BJ (cell line): Measurements from ENCODE around the gene LRRC2. TPM values are rescaled to one million over a fixed set of nuclear protein-coding genes. Genes with fewer than 3 reads are reported as not detected.

Experiments used
- CTCF ChIA-PET: fragments of 350-600 bp; formaldehyde crosslinking; extraction: SDS; loops from one replicate; lab custom pipeline; 2021; ENCODE audit warnings: antibody characterized with exemption, inconsistent platforms; lab: Yijun Ruan, JAX
- POLR2A ChIA-PET: fragments of 300-600 bp; sonication (Branson Sonifier 250); formaldehyde crosslinking; extraction: SDS; loops from one replicate; lab custom pipeline; 2021; ENCODE audit warnings: antibody characterized with exemption; lab: Charles Lee
- DNase-seq: peaks from one replicate; pipeline ENCODE4 v3.0.0-alpha.2; 2011; ENCODE audit warnings: low read depth
- H3K27me3 ChIP-seq: 2 replicates; pipeline ENCODE4 v1.6.0; 2011; ENCODE audit warnings: low read length; ENCODE audit not compliant: control insufficient read depth, insufficient read depth
- H3K36me3 ChIP-seq: 2 replicates; pipeline ENCODE4 v1.5.1; 2011; ENCODE audit warnings: low read length; ENCODE audit not compliant: control insufficient read depth, insufficient read depth
- H3K4me3 ChIP-seq: 2 replicates; pipeline ENCODE4 v1.5.1; 2011; ENCODE audit warnings: low read depth, mild to moderate bottlenecking, control low read depth, low read length
- polyA plus RNA-seq: library from polyadenylated mRNA; depleted of rRNA; stranded (reverse); fragments of >200 nt; gene quantifications from 2 replicates; pipeline ENCODE4 v1.2.3, GENCODE V29; 2011
- TF ChIP-seq, protein P1 (sequence below): IDR thresholded peaks from 2 replicates; pipeline ENCODE4 v1.5.1; 2011; ENCODE audit warnings: low read depth, mild to moderate bottlenecking, control low read depth, inconsistent platforms, low read length, moderate library complexity; ENCODE audit not compliant: insufficient read depth

The LRRC2 gene
- polyA plus RNA-seq, 1 experiment, result 0.55 TPM

DNA sequence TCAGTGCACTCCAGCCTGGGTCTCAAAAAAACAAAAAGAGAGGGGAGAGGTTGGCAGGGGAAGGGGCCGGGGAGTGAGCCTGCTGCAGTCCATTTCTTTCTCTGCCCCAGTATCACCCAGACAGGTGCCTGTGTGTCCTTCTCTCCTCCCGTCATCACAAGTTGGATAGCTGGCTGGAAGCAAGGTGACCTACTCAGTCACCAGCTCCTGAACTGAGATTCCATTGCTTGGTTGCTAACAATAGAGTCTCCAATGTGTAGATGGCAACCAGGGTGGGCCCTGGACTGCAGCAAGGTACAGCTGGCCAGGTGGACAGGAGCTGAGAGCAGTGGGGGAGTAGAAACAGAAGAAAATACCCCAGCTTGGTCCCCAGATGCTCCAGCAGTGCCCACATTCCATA lies 4.6 kb downstream of the LRRC2 start:
- POLR2A ChIA-PET, result no interaction called here
- H3K36me3 ChIP-seq, result no peaks in the 10 kb centered on the region
- H3K4me3 ChIP-seq, result no peak overlapping the region
- DNase-seq, result no peak
- CTCF ChIA-PET, result interaction anchor here (1.1 to 8.0 kb wide), 5 partner anchors 66 to 285 kb away, joined by 3 to 182 read pairs (median 4); no protein-coding TSS in a partner anchor
- TF ChIP-seq, protein P1, sequence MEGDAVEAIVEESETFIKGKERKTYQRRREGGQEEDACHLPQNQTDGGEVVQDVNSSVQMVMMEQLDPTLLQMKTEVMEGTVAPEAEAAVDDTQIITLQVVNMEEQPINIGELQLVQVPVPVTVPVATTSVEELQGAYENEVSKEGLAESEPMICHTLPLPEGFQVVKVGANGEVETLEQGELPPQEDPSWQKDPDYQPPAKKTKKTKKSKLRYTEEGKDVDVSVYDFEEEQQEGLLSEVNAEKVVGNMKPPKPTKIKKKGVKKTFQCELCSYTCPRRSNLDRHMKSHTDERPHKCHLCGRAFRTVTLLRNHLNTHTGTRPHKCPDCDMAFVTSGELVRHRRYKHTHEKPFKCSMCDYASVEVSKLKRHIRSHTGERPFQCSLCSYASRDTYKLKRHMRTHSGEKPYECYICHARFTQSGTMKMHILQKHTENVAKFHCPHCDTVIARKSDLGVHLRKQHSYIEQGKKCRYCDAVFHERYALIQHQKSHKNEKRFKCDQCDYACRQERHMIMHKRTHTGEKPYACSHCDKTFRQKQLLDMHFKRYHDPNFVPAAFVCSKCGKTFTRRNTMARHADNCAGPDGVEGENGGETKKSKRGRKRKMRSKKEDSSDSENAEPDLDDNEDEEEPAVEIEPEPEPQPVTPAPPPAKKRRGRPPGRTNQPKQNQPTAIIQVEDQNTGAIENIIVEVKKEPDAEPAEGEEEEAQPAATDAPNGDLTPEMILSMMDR, result no peak
- H3K27me3 ChIP-seq, result no peaks in the 10 kb centered on the region

DNA sequence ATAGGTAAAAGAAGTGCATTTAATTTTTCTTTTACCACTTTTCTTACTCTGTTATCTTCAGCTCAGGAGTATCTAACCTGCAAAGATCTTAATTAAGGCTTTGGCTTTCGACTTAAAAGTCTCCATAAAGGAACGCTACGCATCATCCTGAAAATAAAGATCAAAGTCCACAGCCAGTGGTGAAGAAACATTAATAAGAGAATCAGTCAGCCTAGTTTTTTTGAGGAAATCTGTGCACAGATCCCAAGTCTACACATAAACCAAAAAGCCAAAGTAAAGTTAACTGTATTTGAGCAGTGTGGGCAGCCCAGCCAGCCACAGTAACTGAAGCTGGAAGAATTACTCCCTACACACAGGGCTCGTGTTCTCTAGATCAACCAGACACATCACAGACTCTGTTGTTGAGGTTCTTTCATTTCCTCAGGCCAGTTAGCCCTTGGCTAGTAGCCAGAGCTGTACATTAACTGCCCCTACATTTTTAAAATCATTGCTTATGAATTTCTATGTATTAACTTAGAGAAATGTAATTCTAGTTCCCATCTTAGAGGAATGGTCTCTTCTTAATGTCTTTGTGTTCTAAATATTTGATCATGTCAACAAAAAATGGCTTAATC lies 6.9 kb downstream of the LRRC2 start:
- Histone ChIP-seq H3K27me3 (no peaks in the 10 kb centered on the region), H3K4me3 (no peak overlapping the region), H3K36me3 (no peaks in the 10 kb centered on the region)
- DNase-seq, result no peak
- POLR2A ChIA-PET, result no interaction called here
- TF ChIP-seq, protein P1, result no peak
- CTCF ChIA-PET, result interaction anchor here (0.7 to 8.0 kb wide), 11 partner anchors 8 to 85 kb away, joined by 3 to 182 read pairs (median 6); partner anchors contain the start of gene RTP3

DNA sequence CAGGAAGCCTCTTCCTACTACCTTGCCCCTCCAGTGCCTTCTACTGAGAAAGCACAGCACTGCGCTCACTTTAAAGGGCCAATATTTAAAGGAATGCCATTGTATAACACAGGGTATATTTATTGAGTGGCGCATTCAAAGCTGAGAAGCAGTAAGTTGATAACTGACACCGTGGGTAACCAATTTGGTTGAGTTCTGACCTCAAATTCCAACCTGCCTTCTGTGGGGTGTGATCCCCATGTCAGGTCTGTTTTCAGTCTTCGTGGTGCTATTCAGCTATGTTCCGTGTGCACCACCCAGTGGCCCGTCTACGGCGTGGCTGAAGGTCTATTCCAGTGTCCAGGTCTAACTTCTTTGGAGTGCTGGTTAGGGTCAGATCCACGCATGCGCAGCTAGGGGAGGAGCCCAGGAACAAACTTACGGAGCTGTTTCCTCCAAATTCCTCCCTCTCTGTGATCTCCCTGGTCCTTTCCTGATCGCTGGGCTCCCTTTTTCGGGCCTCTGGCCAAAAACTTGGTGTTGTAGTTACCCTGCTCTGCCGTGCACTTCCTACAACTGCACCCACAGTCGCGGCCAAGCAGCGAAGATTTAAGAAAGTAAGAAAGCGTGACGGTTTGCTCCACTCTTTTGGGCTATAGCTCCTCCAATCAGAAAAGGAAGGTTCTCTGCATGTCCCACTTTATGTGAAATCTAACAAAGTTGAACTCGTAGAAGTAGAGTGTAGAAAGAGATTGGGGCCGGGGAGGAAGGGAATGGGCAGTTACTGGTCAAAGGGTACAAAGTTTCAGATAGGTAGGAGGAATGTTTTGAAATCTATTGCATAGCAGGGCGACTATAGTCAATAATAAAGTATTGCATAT lies 7.7 kb downstream of the LRRC2 start:
- no peaks in the 10 kb centered on the region for H3K27me3 ChIP-seq
- TF ChIP-seq, protein P1, result peak; percentile 88
- CTCF ChIA-PET, result interaction anchor here (0.6 to 8.0 kb wide), 33 partner anchors 9 to 479 kb away, joined by 3 to 182 read pairs (median 3); partner anchors contain the start of genes CCR5 and RTP3
- POLR2A ChIA-PET, result interaction anchor here (0.6 kb wide), 1 partner anchor 43 kb away, joined by 10 read pairs; no protein-coding TSS in a partner anchor
- peak overlapping the region; percentile 39 for H3K4me3 ChIP-seq
- DNase-seq, result peak; percentile 67
- no peaks in the 10 kb centered on the region for H3K36me3 ChIP-seq

DNA sequence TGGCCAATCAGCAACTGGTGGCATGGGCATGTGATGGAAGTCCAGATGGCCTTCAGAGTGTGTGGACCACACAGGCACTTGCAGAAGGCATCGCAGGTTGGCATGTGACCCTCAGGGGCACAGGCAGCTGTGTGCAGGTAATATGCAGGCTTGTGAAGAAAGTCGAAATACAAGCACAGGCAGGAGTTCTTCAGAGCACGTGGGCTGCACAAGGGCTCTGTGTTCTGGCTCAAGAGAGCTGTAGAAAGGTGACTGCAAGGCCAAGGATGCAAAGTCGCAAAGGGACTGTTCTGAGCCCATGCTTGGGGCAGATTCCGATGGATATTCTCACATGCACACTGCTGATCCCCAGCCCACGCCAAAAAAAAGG lies 8.3 kb downstream of the LRRC2 start:
- TF ChIP-seq, protein P1, result no peak

DNA sequence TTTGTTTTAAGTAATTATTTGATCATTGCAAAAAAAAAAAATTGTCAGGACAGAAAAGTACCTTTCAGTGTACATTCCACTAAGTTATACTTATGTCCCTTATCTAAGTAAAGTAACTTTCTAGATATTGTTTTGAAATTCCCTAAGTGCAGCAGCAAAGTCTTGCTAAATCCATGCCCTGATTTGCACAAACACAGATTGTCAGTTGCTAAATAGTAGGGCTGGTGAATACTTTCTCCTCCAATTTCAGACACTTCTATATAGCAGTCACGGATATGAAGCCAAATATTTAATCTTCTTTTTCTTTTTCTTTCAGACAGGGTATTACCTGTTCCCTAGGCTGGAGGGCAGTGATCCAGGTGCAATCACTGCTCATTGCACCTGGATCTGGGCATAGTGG lies 12.9 kb downstream of the LRRC2 start:
- Histone ChIP-seq H3K36me3 (no peaks in the 10 kb centered on the region), H3K27me3 (no peaks in the 10 kb centered on the region), H3K4me3 (no peak overlapping the region)
- TF ChIP-seq, protein P1, result no peak
- ChIA-PET CTCF (interaction anchor here (1.6 kb wide), 1 partner anchor 64 kb away, joined by 11 read pairs; no protein-coding TSS in a partner anchor), POLR2A (no interaction called here)
- no peak for DNase-seq

More for the DNA sequence above, 8.3 kb downstream of the LRRC2 start:
- H3K27me3 ChIP-seq, result no peaks in the 10 kb centered on the region
- no peak overlapping the region for H3K4me3 ChIP-seq
- no peak for DNase-seq
- ChIA-PET CTCF (interaction anchor here (0.6 to 8.0 kb wide), 23 partner anchors 9 to 475 kb away, joined by 3 to 182 read pairs (median 4); partner anchors contain the start of genes CCR5 and RTP3), POLR2A (no interaction called here)
- H3K36me3 ChIP-seq, result no peaks in the 10 kb centered on the region
